ENCODE measurements around the gene SPACA7. TPM values are rescaled to one million over a fixed set of nuclear protein-coding genes. Genes with fewer than 3 reads are reported as not detected.

SPACA7 gene
- total RNA-seq, 3 donors from 2014 or later (not counting 1 experiment from before 2014, with no cell fraction given), result not detected

GRCh38 chr13:112475889-112476288, 99.7 kb downstream of the SPACA7 start:
- WGBS (ENCODE audit: insufficient coverage), result 88% methylated on average over 1 of the region's 1 CpG
- no peaks in the 10 kb centered on the region for H3K36me3 Mint-ChIP-seq
- H3K9me3 Mint-ChIP-seq, result no peaks in the 10 kb centered on the region
- Histone ChIP-seq H3K27me3 (ENCODE audit: control insufficient read depth, insufficient read depth, low read length) (no peaks in the 10 kb centered on the region), H3K4me3 (ENCODE audit: low read length) (no peak overlapping the region), H3K4me1 (ENCODE audit: control insufficient read depth, insufficient read depth, low read length) (no peaks in the 10 kb centered on the region), H3K9me3 (ENCODE audit: control insufficient read depth, insufficient read depth, low read length) (peaks cover 3% of the 10 kb centered on the region), H3K27ac (ENCODE audit: low read length) (no peak overlapping the region), H3K36me3 (ENCODE audit: control insufficient read depth, insufficient read depth, low read length) (no peaks in the 10 kb centered on the region)
- DNase-seq (no peak), ATAC-seq (no peak)
- no peaks in the 10 kb centered on the region for H3K4me1 Mint-ChIP-seq
- intact Hi-C loops (cut with micrococcal nuclease), result no loop called here
- H3K27me3 Mint-ChIP-seq (ENCODE audit: low read depth in 2 of 2), result no peaks in the 10 kb centered on the region
- H3K27ac Mint-ChIP-seq, result no peak overlapping the region
- no peak overlapping the region for H3K4me3 Mint-ChIP-seq
- TF ChIP-seq CTCF (IDR thresholded peaks at IDR 0.05), result no peak

GRCh38 chr13:112477070-112477619, 101.0 kb downstream of the SPACA7 start:
- intact Hi-C loops (cut with micrococcal nuclease), result no loop called here
- DNase-seq (no peak), ATAC-seq (no peak)
- H3K4me1 Mint-ChIP-seq, result no peaks in the 10 kb centered on the region
- WGBS (ENCODE audit: insufficient coverage), result 92% methylated on average over 8 of the region's 9 CpGs
- Histone ChIP-seq H3K36me3 (ENCODE audit: control insufficient read depth, insufficient read depth, low read length) (no peaks in the 10 kb centered on the region), H3K9me3 (ENCODE audit: control insufficient read depth, insufficient read depth, low read length) (no peaks in the 10 kb centered on the region), H3K27ac (ENCODE audit: low read length) (no peak overlapping the region), H3K27me3 (ENCODE audit: control insufficient read depth, insufficient read depth, low read length) (no peaks in the 10 kb centered on the region), H3K4me1 (ENCODE audit: control insufficient read depth, insufficient read depth, low read length) (no peaks in the 10 kb centered on the region), H3K4me3 (ENCODE audit: low read length) (no peak overlapping the region)
- no peak overlapping the region for H3K27ac Mint-ChIP-seq
- no peaks in the 10 kb centered on the region for H3K27me3 Mint-ChIP-seq (ENCODE audit: low read depth in 2 of 2)
- H3K36me3 Mint-ChIP-seq, result no peaks in the 10 kb centered on the region
- no peaks in the 10 kb centered on the region for H3K9me3 Mint-ChIP-seq
- no peak for TF ChIP-seq CTCF (IDR thresholded peaks at IDR 0.05)
- H3K4me3 Mint-ChIP-seq, result no peak overlapping the region

DNA sequence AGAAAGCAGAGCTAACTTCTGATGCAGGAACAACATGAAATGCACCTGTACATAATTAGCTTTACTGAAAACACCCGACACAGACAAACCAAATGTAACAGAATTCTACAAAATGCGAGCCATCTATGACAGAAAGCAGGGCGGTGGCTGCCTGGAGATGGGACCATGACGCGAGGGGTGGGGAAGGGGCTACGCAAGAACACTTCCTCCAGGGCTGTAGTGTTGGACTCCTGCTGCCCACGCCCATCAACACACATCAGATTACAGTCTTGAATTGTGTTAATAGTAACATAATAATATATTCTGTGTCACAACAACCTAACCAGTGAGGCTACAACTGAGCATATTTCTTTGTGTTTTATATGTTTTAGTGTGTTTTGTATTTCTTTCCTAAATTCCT, 103.2 kb downstream of the SPACA7 start:
- Histone ChIP-seq H3K36me3 (ENCODE audit: control insufficient read depth, insufficient read depth, low read length) (no peaks in the 10 kb centered on the region), H3K4me1 (ENCODE audit: control insufficient read depth, insufficient read depth, low read length) (no peaks in the 10 kb centered on the region), H3K27ac (ENCODE audit: low read length) (no peak overlapping the region), H3K4me3 (ENCODE audit: low read length) (no peak overlapping the region), H3K27me3 (ENCODE audit: control insufficient read depth, insufficient read depth, low read length) (no peaks in the 10 kb centered on the region), H3K9me3 (ENCODE audit: control insufficient read depth, insufficient read depth, low read length) (no peaks in the 10 kb centered on the region)
- DNase-seq, result no peak
- Mint-ChIP-seq H3K9me3 (no peaks in the 10 kb centered on the region), H3K4me1 (no peaks in the 10 kb centered on the region), H3K4me3 (no peak overlapping the region), H3K27ac (no peak overlapping the region), H3K36me3 (no peaks in the 10 kb centered on the region), H3K27me3 (ENCODE audit: low read depth in 2 of 2) (no peaks in the 10 kb centered on the region)
- ATAC-seq, result no peak
- WGBS (ENCODE audit: insufficient coverage), result 100% methylated on average over 5 of the region's 7 CpGs
- TF ChIP-seq CTCF (IDR thresholded peaks at IDR 0.05), result no peak
- intact Hi-C loops (cut with micrococcal nuclease), result no loop called here

DNA sequence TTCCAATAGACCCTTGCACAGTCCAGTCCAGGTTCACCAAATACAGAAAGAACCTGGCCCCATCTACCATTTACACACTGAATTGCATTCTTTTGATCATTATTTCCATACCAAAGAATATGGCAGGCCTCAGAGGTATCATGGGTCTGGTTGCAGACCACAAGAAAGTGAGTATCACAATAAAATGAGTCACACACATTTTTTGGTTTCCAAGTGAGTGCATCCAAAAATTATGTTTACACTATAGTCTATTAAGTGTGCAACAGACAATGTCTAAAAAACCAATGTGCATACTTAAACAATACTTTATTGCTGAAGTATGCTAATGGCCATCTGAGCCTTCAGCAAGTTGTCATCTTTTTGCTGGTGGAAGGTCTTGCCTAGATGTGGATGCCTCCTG, 105.3 kb downstream of the SPACA7 start:
- intact Hi-C loops (cut with micrococcal nuclease), result no loop called here
- ATAC-seq, result no peak
- no peak for DNase-seq

More for the DNA sequence above, 105.3 kb downstream of the SPACA7 start:
- no peak overlapping the region for H3K4me3 Mint-ChIP-seq
- peaks cover 3% of the 10 kb centered on the region for H3K36me3 ChIP-seq (ENCODE audit: control insufficient read depth, insufficient read depth, low read length)
- no peaks in the 10 kb centered on the region for H3K4me1 Mint-ChIP-seq
- H3K27ac Mint-ChIP-seq, result no peak overlapping the region
- H3K9me3 Mint-ChIP-seq, result no peaks in the 10 kb centered on the region
- H3K4me3 ChIP-seq (ENCODE audit: low read length), result no peak overlapping the region
- H3K27me3 Mint-ChIP-seq (ENCODE audit: low read depth in 2 of 2), result no peaks in the 10 kb centered on the region
- H3K27ac ChIP-seq (ENCODE audit: low read length), result no peak overlapping the region
- no peaks in the 10 kb centered on the region for H3K4me1 ChIP-seq (ENCODE audit: control insufficient read depth, insufficient read depth, low read length)
- H3K36me3 Mint-ChIP-seq, result no peaks in the 10 kb centered on the region
- no peak for TF ChIP-seq CTCF (IDR thresholded peaks at IDR 0.05)
- no peaks in the 10 kb centered on the region for H3K9me3 ChIP-seq (ENCODE audit: control insufficient read depth, insufficient read depth, low read length)
- H3K27me3 ChIP-seq (ENCODE audit: control insufficient read depth, insufficient read depth, low read length), result no peaks in the 10 kb centered on the region
